Activated CD4-positive, alpha-beta T cell treated with anti-CD3 and anti-CD28 coated beads, Interleukin-10, Interleukin-2, amounts not matched to agents 100 ng/mL and 50 ng/mL, durations not matched to agents 16 hours and 8 hours (primary cell): ENCODE measurements around the gene GAB2.

ENCODE experiments used
- DNase-seq: peaks from one replicate; pipeline ENCODE4 v3.0.0-alpha.2; 2020

GAB2 gene

GRCh38 chr11:78217650-78218541, 199.7 kb downstream of the GAB2 start:
- no peak for DNase-seq

- DNase-seq = no peak
These were observed 200.9 kb downstream of the GAB2 start for GRCh38 chr11:78216571-78217287.

GRCh38 chr11:78216021-78216420, 201.6 kb downstream of the GAB2 start:
- no peak for DNase-seq

GRCh38 chr11:78214331-78215194, 203.1 kb downstream of the GAB2 start:
- no peak for DNase-seq

GRCh38 chr11:78213526-78214330, 203.9 kb downstream of the GAB2 start:
- no peak for DNase-seq

GRCh38 chr11:78212586-78213371, 204.8 kb downstream of the GAB2 start:
- no peak for DNase-seq

GRCh38 chr11:78211565-78211964, 206.1 kb downstream of the GAB2 start:
- DNase-seq = no peak

GRCh38 chr11:78210000-78210608, 207.5 kb downstream of the GAB2 start:
- DNase-seq = no peak

GRCh38 chr11:78209478-78209877, 208.1 kb downstream of the GAB2 start:
- DNase-seq = no peak

- DNase-seq = no peak
These were observed 209.1 kb downstream of the GAB2 start for GRCh38 chr11:78208257-78209165.

- DNase-seq = no peak
These were observed 209.9 kb downstream of the GAB2 start for GRCh38 chr11:78207532-78208256.

GRCh38 chr11:78205691-78206090, 211.9 kb downstream of the GAB2 start:
- no peak for DNase-seq

GRCh38 chr11:78205256-78205655, 212.4 kb downstream of the GAB2 start:
- no peak for DNase-seq

- no peak for DNase-seq
These were observed 214.4 kb downstream of the GAB2 start for GRCh38 chr11:78203184-78203583.

- peak; percentile 69 for DNase-seq
These were observed 214.9 kb downstream of the GAB2 start for GRCh38 chr11:78202733-78203167.

- no peak for DNase-seq
These were observed 216.4 kb downstream of the GAB2 start for GRCh38 chr11:78201096-78201818.

- DNase-seq = no peak
These were observed 217.1 kb downstream of the GAB2 start for GRCh38 chr11:78200553-78200952.

- DNase-seq = no peak
These were observed 217.6 kb downstream of the GAB2 start for GRCh38 chr11:78200061-78200460.
